Suprapubic skin (tissue), 4 donors: ENCODE data around the gene SPAG6. TPM values are rescaled to one million over a fixed set of nuclear protein-coding genes. Genes with fewer than 3 reads are reported as not detected.

ENCODE experiments used
- DNase-seq, 2 donors: peaks; one replicate each; pipeline ENCODE4 v3.0.0-alpha.2; 2019; ENCODE audit warnings: low spot score in 2 of 2
- H3K27ac ChIP-seq: fragments of 200-600 bp; sonication (generic); one replicate; pipeline ENCODE4 v1.5.1; 2019
- H3K27me3 ChIP-seq: fragments of 200-600 bp; sonication (generic); one replicate; pipeline ENCODE4 v1.5.1; 2019
- H3K36me3 ChIP-seq: fragments of 200-600 bp; sonication (generic); one replicate; pipeline ENCODE4 v1.5.1; 2019
- H3K4me1 ChIP-seq: fragments of 200-600 bp; sonication (generic); one replicate; pipeline ENCODE4 v1.5.1; 2019
- H3K4me3 ChIP-seq: fragments of 200-600 bp; sonication (generic); one replicate; pipeline ENCODE4 v1.5.1; 2019; ENCODE audit warnings: mild to moderate bottlenecking
- H3K9me3 ChIP-seq: fragments of 200-600 bp; sonication (generic); one replicate; pipeline ENCODE4 v1.5.1; 2019
- EP300 ChIP-seq: sonication (generic); formaldehyde crosslinking; IDR thresholded peaks from one replicate; pipeline ENCODE4 v1.6.1; 2017; ENCODE audit warnings: antibody characterized with exemption
- POLR2A ChIP-seq, 2 donors: fragments of 450-650 bp; IDR thresholded peaks; one replicate each; pipeline ENCODE4 v1.6.1; 2017; ENCODE audit warnings: antibody characterized with exemption in 2 of 2, mild to moderate bottlenecking in 2 of 2, moderate library complexity in 2 of 2
- POLR2AphosphoS5 ChIP-seq, 3 donors: sonication (generic); formaldehyde crosslinking; IDR thresholded peaks; one replicate each; pipeline ENCODE4 v1.6.1; 2017; ENCODE audit warnings: antibody characterized with exemption in 3 of 3
- WGBS: methylation state at CpG from one replicate; pipeline ENCODE4 v1.1.5; 2018; 5-methylcytosine and 5-hydroxymethylcytosine counted together
- total RNA-seq, 4 donors: library from RNA; depleted of rRNA; stranded (reverse); fragments of >200 nt; gene quantifications; one replicate each; pipeline ENCODE4 v1.1.0, GENCODE V29; 2016
- TF ChIP-seq, protein P1 (sequence below), 2 donors: fragments of 200-600 bp in 1 of 2; fragments of 450-650 bp in 1 of 2; sonication (generic) in 1 of 2; IDR thresholded peaks; one replicate each; pipeline ENCODE4 v1.5.1; 2016 to 2019; ENCODE audit warnings: antibody characterized with exemption in 2 of 2, mild to moderate bottlenecking in 1 of 2, moderate library complexity in 1 of 2

SPAG6 gene
- total RNA-seq, 4 donors from 2014 or later: 0.34 to 1.1 (median 0.72) TPM; not detected in 1

- H3K9me3 ChIP-seq: no peaks in the 10 kb centered on the region
- H3K36me3 ChIP-seq: no peaks in the 10 kb centered on the region
- DNase-seq: no peak
- H3K4me3 ChIP-seq: peak overlapping the region; percentile 88
- H3K27ac ChIP-seq: peak overlapping the region; percentile 91
- 16% methylated on average over 19 of the region's 30 CpGs for WGBS
- peaks cover 50% of the 10 kb centered on the region for H3K4me1 ChIP-seq
- TF ChIP-seq, protein P1, sequence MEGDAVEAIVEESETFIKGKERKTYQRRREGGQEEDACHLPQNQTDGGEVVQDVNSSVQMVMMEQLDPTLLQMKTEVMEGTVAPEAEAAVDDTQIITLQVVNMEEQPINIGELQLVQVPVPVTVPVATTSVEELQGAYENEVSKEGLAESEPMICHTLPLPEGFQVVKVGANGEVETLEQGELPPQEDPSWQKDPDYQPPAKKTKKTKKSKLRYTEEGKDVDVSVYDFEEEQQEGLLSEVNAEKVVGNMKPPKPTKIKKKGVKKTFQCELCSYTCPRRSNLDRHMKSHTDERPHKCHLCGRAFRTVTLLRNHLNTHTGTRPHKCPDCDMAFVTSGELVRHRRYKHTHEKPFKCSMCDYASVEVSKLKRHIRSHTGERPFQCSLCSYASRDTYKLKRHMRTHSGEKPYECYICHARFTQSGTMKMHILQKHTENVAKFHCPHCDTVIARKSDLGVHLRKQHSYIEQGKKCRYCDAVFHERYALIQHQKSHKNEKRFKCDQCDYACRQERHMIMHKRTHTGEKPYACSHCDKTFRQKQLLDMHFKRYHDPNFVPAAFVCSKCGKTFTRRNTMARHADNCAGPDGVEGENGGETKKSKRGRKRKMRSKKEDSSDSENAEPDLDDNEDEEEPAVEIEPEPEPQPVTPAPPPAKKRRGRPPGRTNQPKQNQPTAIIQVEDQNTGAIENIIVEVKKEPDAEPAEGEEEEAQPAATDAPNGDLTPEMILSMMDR (IDR thresholded peaks at IDR 0.05): no peak
- TF ChIP-seq POLR2AphosphoS5 (IDR thresholded peaks at IDR 0.05) (no peak), POLR2A (IDR thresholded peaks at IDR 0.05) (no peak), EP300 (no peak)
- H3K27me3 ChIP-seq: peaks cover 29% of the 10 kb centered on the region
Measured at GRCh38 chr10:22319980-22320558, 25.2 kb upstream of the SPAG6 start.

DNA sequence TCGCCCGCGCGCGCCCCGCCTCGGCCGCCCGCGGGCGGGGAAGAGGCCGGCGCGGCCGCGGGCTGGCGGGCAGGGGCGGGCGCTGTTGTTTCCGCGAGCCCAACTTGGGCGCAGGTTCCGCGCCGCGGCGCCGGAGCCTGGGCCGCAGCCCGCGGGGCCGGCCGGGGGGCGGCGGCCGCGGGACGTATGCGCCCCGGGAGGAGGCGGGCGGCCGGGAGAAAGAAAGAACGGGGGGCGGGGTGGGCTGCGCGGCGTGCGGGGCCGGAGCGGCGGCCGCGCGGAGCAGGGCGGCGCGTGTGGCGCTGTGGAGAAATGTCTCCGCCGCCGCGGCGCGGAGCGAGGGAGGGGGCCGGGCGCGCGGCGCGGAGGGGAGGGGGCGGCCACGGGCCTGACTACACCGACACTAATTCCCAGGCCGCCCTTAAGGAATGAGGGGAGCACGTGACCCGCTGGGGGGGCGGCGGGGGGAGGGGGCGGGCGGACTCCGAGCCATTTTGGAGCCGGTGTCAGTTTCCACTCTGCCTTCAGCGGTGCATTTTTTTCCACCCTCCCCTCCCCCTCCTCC lies 24.6 kb upstream of the SPAG6 start, which contains the start of gene BMI1:
Gene BMI1, plus strand, starts transcription at position 509 of the 565 bp plus-strand sequence. CDS start 5,351 bp downstream, outside the sequence.
- peaks cover 29% of the 10 kb centered on the region for H3K27me3 ChIP-seq
- no peak for TF ChIP-seq POLR2A (IDR thresholded peaks at IDR 0.05)
- no peak for TF ChIP-seq POLR2AphosphoS5 (IDR thresholded peaks at IDR 0.05)
- TF ChIP-seq, protein P1 (IDR thresholded peaks at IDR 0.05): no peak
- TF ChIP-seq EP300: no peak
- H3K4me1 ChIP-seq: peaks cover 46% of the 10 kb centered on the region
- DNase-seq: peak; percentile 80 to 82
- H3K36me3 ChIP-seq: no peaks in the 10 kb centered on the region
- H3K4me3 ChIP-seq: peak within 1 kb of the TSS; percentile 88
- no CpG with 5 or more reads among the region's 85 CpGs for WGBS
- H3K27ac ChIP-seq: peak within 1 kb of the TSS; percentile 91
- H3K9me3 ChIP-seq: no peaks in the 10 kb centered on the region

DNA sequence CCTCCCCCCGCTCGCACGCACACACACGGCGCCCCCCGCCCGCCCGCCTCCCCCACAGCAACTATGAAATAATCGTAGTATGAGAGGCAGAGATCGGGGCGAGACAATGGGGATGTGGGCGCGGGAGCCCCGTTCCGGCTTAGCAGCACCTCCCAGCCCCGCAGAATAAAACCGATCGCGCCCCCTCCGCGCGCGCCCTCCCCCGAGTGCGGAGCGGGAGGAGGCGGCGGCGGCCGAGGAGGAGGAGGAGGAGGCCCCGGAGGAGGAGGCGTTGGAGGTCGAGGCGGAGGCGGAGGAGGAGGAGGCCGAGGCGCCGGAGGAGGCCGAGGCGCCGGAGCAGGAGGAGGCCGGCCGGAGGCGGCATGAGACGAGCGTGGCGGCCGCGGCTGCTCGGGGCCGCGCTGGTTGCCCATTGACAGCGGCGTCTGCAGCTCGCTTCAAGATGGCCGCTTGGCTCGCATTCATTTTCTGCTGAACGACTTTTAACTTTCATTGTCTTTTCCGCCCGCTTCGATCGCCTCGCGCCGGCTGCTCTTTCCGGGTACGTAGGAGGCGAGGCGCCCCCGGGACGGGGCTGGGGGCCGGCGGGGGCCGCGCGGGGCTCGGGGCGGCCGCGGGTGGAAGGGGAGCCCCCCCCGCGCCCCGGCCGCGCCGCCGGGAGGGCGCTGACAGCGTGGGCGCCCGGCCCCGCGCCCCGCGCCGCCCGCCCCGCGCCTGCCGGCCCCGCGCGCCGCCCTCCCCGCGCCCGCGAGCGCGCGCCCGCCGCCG lies 24.0 kb upstream of the SPAG6 start:
- Histone ChIP-seq H3K27ac (peak overlapping the region; percentile 91), H3K36me3 (no peaks in the 10 kb centered on the region), H3K4me1 (peaks cover 51% of the 10 kb centered on the region), H3K4me3 (peak overlapping the region; percentile 88), H3K9me3 (no peaks in the 10 kb centered on the region), H3K27me3 (peaks cover 29% of the 10 kb centered on the region)
- DNase-seq: peak; percentile 78 to 89
- 0% methylated on average over 5 of the region's 114 CpGs for WGBS
- TF ChIP-seq, protein P1 (IDR thresholded peaks at IDR 0.05): no peak
- TF ChIP-seq POLR2A (IDR thresholded peaks at IDR 0.05): peak in 1 of 2 donors; percentile 35
- TF ChIP-seq EP300: no peak
- TF ChIP-seq POLR2AphosphoS5 (IDR thresholded peaks at IDR 0.05): peak in 2 of 3 donors; percentile 34 to 52

DNA sequence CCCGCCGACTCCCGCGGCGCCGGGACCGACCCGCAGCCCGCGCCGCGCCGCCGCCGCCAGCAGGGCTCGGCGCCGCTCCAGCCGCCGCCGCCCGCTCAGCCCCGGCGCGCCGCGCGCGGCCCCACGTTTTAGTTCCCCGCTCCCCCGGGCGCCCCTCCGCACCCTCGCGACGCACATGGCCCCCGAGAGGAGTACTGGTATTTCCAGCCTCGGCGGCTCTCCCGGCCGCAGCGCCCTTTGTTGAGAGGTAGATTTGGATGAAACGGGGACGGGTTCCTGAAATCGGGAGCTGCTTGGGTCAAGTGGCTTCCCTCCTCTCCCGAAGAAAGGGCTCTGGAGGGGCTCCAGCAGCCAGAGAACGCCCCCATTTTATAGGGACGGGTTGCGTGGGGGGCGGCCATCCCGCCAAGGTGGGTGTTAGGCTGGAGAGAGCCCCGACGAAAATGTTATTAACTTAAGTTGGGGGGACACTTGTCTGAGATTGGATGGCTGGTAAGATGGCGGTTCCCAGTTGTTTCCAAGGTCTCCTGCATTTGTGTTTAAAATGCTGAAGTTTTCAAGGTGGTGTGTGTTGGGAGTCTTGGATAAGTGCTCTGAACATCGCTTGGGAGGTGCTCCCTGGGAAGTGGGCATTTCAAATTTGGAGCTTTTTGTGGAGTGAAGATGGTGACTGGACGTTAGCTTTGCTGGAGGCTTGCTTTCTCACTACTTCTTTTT lies 23.2 kb upstream of the SPAG6 start:
- no peak for TF ChIP-seq POLR2AphosphoS5 (IDR thresholded peaks at IDR 0.05)
- TF ChIP-seq, protein P1 (IDR thresholded peaks at IDR 0.05): no peak
- no peak for TF ChIP-seq EP300
- no peak for TF ChIP-seq POLR2A (IDR thresholded peaks at IDR 0.05)
- Histone ChIP-seq H3K36me3 (no peaks in the 10 kb centered on the region), H3K9me3 (no peaks in the 10 kb centered on the region), H3K4me3 (peak overlapping the region; percentile 88), H3K27me3 (peaks cover 29% of the 10 kb centered on the region), H3K4me1 (peaks cover 49% of the 10 kb centered on the region), H3K27ac (no peak overlapping the region)
- 3% methylated on average over 17 of the region's 57 CpGs for WGBS
- peak in 1 of 2 donors; percentile 72 for DNase-seq
